DOHH2 (cell line): ENCODE measurements around the gene CIAPIN1.

Experiments used
- CTCF ChIP-seq: fragments of 200-600 bp; sonication (generic); IDR thresholded peaks from one replicate; pipeline ENCODE4 v1.5.1; 2014; ENCODE audit warnings: antibody characterized with exemption, mild to moderate bottlenecking, low read depth, low read length; ENCODE audit not compliant: poor library complexity, severe bottlenecking
- EZH2phosphoT487 ChIP-seq: fragments of 200-600 bp; sonication (generic); IDR thresholded peaks from 2 replicates; pipeline ENCODE4 v1.6.1; 2017; ENCODE audit warnings: borderline replicate concordance, mild to moderate bottlenecking, antibody characterized with exemption, low read length, moderate library complexity, mixed read lengths

DNA sequence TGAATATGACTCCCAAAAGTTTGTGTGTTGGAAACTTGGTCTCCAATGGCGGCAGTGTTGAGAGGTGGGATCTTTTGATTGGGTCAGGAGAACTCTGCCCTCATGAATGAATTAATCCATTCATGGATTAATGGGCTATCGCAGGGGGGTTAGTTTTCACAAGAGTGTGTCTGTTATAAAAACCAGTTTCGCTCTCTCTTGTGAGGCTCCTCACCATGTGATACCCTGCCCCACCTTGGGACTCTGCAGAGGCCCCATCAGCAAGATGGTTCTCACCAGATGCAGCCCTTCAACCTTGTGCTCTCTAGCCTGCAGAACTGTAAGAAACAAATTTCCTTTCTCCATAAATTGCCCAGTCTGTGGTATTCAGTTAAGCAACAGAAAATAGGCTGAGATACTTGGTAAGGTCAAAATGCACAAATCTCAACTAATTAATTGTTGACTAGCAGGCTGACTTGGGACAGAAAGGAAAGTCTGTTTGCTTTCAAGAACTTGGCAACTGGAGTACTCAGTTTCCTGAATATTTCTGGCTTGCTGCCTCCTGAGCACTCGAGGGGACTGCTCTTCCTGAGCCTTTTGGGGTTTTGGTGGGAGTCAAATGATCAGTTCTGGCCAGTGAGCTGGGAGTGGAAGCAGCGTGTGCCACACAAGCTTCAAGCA, 56.4 kb downstream of the CIAPIN1 start:
- TF ChIP-seq CTCF (no peak), EZH2phosphoT487 (no peak)
